DMS114 treated with DMSO at 0.1 percent for 48 hours (cell line): ENCODE results near the gene STK25.

Experiments
- DNase-seq: peaks from one replicate; lab custom pipeline; 2025; ENCODE audit not compliant: unreplicated experiment; lab: John Stamatoyannopoulos, UW

Gene STK25

DNA sequence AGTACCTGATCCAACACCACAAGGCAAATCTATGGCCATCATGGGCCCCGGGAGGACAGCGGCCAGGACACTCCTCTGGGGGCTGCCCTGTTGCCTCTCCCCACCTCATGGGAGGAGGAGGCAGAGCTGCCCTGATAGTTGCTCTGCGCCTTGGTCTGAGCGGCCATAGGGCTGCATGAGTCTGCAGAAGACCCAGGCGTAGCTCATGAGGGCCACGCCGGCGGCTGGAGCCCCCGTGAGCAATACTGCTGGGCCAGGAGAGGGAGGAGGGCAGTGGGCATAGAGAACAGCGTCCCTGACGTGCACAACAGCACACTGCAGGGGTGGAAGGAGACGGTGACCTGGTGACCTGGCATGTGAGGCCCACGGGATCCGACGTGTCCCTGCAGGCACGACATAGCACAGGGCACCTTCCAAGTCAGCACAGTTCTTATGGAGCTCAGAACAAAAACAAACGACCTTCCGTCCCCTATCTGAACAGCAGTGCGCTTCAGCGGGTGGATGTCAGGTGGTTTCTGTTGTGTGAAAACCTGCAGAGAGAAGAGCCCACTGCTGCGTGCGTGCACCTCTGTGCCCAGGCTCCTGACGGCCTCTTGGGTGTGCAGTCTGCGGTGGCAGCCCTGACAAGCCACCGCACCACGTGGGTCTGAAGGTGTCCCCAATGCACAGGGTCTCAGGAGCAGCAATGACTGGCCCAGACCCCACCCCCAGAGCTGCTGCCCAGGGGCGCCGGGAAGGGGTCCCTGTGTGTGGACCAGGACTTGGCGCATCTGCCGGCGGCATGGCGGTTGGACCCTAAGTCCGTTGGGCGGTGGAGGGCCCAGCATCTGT is 13.0 kb downstream of the STK25 start:
- no peak for DNase-seq

GRCh38 chr2:241494311-241494908 is 14.0 kb downstream of the STK25 start:
- no peak for DNase-seq

- no peak for DNase-seq
Measured at GRCh38 chr2:241493092-241493491, 15.3 kb downstream of the STK25 start.

DNA sequence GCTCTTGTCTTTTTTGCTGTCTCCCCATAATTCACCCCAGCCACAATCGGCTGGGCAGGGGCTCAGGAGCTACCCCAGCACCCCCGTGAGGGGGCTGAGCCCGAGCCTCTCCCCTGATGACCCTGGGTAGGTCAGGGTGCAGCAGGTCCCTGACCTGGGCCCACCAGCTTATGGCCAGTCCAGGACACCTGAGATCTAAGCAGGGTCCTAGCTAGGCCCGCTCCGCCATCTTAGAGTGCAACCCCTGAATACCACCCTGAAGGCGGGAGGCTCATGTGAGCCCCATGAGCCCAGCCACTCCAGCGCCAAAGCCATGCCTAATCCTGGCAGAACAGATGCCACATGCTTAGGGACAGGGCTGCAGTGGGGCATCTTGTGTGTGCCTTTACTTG is 16.2 kb downstream of the STK25 start:
- DNase-seq, result no peak

GRCh38 chr2:241491549-241492173 is 16.7 kb downstream of the STK25 start:
- DNase-seq, result no peak

DNA sequence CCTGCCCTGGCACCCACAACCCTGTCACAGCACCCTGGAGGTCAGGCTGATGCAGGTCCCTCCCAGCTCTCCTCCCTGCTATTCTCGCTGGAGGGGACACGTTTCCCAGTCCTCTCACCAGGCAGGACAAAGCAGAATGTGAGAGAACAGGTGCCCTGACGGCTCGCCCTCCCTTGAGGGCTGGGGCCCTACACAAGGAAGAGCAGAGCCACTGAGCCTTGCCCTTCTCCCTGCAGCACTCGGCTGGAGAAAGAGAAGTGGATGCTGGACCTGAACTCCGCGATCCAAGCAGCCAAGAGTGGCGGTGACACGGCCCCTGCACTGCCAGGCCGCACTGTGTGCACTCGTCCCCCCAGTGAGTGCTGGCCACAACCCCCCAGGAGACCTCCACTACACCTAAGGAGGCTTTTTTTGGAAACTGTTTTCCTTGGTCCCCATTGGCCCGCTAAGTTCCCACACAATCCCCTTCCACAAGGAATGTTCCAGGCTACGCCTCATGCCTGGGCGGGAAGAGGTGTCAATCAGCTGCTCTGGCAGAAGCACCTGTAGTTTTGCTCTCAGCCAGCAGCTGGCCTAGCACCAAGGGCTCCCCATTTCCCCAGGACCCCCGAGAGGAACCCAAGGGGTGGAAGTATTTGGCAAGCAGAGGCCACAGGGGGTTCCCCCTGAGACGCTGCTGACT is 17.4 kb downstream of the STK25 start:
- DNase-seq, result no peak

- no peak for DNase-seq
Measured at GRCh38 chr2:241489733-241490680, 18.4 kb downstream of the STK25 start.

GRCh38 chr2:241489088-241489487 is 19.3 kb downstream of the STK25 start:
- DNase-seq, result no peak

- DNase-seq, result no peak
Measured at GRCh38 chr2:241485172-241485911, 23.0 kb downstream of the STK25 start.

GRCh38 chr2:241483305-241483704 is 25.1 kb downstream of the STK25 start:
- no peak for DNase-seq

DNA sequence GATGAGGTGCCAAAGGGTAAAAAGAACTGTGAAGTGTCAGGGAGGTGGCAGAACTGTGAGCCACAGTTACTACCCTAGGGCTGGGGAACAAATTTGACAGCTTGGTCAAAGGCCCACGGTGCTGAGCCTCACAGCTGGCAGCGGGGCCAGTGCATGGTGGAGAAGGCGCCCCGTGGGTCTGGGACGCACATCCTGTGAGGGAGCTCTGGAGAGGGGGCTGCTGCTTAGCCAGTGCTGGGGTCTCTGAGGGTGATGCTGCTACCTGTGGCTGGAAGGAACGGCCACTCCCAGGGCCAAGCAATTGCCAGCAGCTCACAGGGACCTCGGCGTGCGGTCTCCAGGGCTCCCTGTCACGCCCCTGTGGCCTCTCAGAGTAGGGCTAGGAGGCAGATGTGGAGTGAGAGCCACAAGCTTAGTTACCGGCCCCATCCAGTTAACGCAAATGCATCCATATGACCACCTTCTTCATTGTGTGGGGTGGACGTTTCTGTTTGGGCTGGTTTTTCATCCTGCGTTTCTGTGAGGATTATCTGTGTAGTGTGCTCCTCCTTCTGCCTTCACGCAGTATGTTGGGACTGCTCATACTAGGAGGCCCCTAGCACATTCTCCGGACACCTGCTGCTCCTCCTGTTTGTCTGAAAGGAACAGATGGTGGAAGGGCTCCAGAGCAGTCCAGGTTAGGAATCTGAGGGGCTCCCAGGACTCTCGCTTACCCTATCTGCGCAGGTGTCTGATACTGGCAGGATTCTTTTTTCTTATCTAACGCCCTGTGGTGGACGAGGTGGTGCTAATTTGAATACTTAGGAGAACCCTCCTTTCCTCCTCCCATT is 26.0 kb downstream of the STK25 start:
- no peak for DNase-seq

DNA sequence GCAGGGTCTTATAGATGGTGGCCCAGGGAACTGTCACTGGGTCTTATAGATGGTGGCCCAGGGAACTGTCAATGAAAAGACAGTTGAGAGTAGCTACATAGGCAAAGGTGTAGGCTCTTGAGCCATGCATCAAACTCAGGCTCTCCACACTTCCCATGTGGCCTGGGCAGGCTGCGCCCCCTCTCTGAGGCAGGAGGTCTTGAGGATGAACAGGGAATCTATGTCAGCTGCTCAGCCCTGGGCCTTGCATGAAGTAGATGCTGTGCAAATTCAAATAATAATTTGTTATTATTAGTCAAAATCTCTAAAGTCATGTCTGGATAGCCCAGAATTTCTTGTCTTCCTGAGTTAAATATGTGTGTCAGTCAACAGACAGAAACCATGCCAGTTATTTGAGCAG is 26.7 kb downstream of the STK25 start:
- DNase-seq, result no peak

DNA sequence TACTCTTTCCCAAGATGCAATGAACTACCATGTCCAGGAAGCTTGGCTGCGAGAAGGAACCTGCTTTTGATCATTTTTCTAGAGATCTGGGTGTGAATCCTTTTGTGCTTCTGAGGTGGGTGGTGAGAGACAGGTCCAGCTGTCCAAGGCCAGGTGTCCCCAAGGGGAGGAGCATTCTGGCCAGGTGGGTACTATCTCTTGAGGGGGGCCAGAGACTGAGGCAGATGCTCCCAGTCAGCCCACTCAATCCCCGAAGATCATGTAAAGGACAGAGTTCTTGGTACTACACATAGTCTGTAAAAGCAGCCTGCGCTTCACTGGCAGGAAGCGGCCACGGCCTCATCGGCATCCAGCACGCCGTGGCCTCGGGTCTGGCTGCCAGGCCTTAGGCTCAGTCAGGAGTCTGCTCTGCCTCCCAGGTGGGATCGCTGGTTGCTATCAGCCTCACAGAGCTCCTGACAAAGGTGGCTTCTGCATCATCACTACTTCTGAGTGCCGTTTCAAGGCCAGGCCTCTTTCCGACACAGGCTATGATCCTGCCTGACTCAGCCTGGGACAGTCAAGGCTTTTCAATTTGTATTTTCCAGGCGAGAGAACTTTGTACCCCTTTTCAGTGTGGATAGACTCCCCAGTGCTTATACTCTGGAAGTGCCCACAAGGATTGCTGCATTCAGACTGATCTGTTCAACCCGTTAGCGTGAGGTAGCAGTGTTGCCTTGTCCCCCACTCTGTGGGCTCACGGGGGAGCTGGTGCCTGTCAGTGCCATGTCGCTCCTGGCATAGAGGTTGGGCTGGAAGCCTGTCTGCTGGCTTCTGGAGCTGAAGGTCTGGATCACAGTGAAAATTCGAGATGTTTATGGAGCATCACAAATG is 29.1 kb downstream of the STK25 start:
- DNase-seq, result no peak

GRCh38 chr2:241478166-241478565 is 30.2 kb downstream of the STK25 start:
- DNase-seq, result no peak

- no peak for DNase-seq
Measured at GRCh38 chr2:241475267-241475666, 33.1 kb downstream of the STK25 start.

- DNase-seq, result no peak
Measured at GRCh38 chr2:241473399-241473798, 35.0 kb downstream of the STK25 start.

DNA sequence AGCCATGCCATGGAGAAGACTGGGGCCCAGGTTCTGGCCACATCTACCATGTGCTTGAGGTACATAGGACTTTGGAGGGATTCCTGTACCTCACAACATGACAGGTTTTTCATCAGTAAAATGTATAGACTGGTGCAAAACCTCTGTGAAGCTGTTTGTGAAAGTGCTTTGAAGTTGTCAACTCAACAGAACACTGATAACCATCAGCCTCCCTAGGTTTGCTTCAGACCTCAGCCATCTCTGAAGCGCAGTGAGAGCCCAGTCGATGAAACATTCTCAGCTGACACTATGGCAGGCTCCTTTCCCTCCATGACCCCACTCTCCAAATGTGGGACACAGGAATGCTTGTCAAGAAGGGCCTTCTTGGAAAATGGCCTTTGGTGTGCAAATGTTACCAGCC is 38.6 kb downstream of the STK25 start:
- no peak for DNase-seq

DNA sequence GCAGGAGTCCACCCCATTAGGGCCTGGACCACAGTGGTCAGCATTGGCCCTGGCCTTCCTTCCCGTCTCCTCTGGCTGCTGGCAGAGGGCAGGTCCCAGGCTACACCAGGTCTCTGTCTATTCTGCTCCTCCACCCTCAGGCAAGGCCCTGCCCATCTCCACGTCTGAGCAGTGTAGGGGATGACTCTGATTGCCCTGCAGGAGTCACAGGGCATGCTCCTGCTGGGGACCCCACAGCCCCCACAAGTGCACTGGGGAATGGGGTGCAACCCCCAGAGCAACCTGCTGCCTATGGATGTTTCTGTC is 40.0 kb downstream of the STK25 start:
- DNase-seq, result no peak
